ENCODE data around the gene NDUFA5.

Gene NDUFA5

GRCh38 chr7:123502201-123502600 is 55.4 kb downstream of the NDUFA5 start:
- no peak for DNase-seq (ENCODE audit: low read depth)

GRCh38 chr7:123500878-123501489 is 56.6 kb downstream of the NDUFA5 start:
- no peak for DNase-seq (ENCODE audit: low read depth)

- no peak for DNase-seq (ENCODE audit: low read depth)
These were observed 58.2 kb downstream of the NDUFA5 start for GRCh38 chr7:123499211-123499970.

GRCh38 chr7:123498601-123499000 is 59.0 kb downstream of the NDUFA5 start:
- DNase-seq (ENCODE audit: low read depth): no peak

GRCh38 chr7:123498031-123498430 is 59.6 kb downstream of the NDUFA5 start:
- DNase-seq (ENCODE audit: low read depth): no peak

GRCh38 chr7:123494193-123494796 is 63.3 kb downstream of the NDUFA5 start:
- DNase-seq (ENCODE audit: low read depth): peak; percentile 5

GRCh38 chr7:123492485-123492884 is 65.1 kb downstream of the NDUFA5 start:
- DNase-seq (ENCODE audit: low read depth): no peak
